HepG2 (cell line): ENCODE results near the gene TMEM79. TPM values are rescaled to one million over a fixed set of nuclear protein-coding genes. Genes with fewer than 3 reads are reported as not detected.

Experiments used
- EZH2 ChIP-seq: conservative IDR thresholded peaks from 2 replicates; pipeline ENCODE4 v1.6.1; 2012; ENCODE audit warnings: mild to moderate bottlenecking, low read depth, low read length, moderate library complexity
- GTF3A ChIP-seq: sonication (generic); formaldehyde crosslinking; conservative IDR thresholded peaks from 2 replicates; pipeline ENCODE4 v1.4.0; 2020; ENCODE audit warnings: mild to moderate bottlenecking, missing genetic modification reagents
- KLF15 ChIP-seq: sonication (generic); formaldehyde crosslinking; IDR thresholded peaks from 2 replicates; pipeline ENCODE4 v1.8.1; 2023; ENCODE audit warnings: borderline replicate concordance, mild to moderate bottlenecking, inconsistent platforms, missing genetic modification reagents, mixed read lengths
- MXI1 ChIP-seq: IDR thresholded peaks from 3 replicates; pipeline ENCODE4 v1.6.1; 2012; ENCODE audit warnings: low read depth, low read length, inconsistent platforms, borderline replicate concordance
- MYNN ChIP-seq: sonication (generic); formaldehyde crosslinking; IDR thresholded peaks from 2 replicates; pipeline ENCODE4 v1.4.0; 2020; ENCODE audit warnings: mild to moderate bottlenecking, low read depth, missing genetic modification reagents
- NFRKB ChIP-seq: fragments of 450-650 bp; IDR thresholded peaks from 2 replicates; pipeline ENCODE4 v1.6.1; 2017
- RFX3 ChIP-seq: IDR thresholded peaks from 2 replicates; pipeline ENCODE4 v1.6.1; 2016; ENCODE audit warnings: missing biosample characterization, missing genetic modification reagents
- SMAD9 ChIP-seq: sonication (generic); formaldehyde crosslinking; IDR thresholded peaks from 2 replicates; pipeline ENCODE4 v1.5.1; 2020; ENCODE audit warnings: mild to moderate bottlenecking, missing genetic modification reagents
- SNRNP70 ChIP-seq: fragments of 200-400 bp; formaldehyde crosslinking; IDR thresholded peaks from 2 replicates; pipeline ENCODE4 v1.6.1; 2017; ENCODE audit warnings: mild to moderate bottlenecking, low read depth, low read length, moderate library complexity
- TCF7L2 ChIP-seq: IDR thresholded peaks from 2 replicates; pipeline ENCODE4 v1.6.1; 2011; ENCODE audit warnings: mild to moderate bottlenecking, low read depth, low read length, moderate library complexity
- TRIM24 ChIP-seq: sonication (generic); formaldehyde crosslinking; IDR thresholded peaks from 2 replicates; pipeline ENCODE4 v1.8.0; 2022; ENCODE audit warnings: mild to moderate bottlenecking, missing genetic modification reagents
- ZNF383 ChIP-seq: sonication (generic); formaldehyde crosslinking; IDR thresholded peaks from 2 replicates; pipeline ENCODE4 v1.4.0; 2020; ENCODE audit warnings: missing genetic modification reagents, mild to moderate bottlenecking, borderline replicate concordance
- ZNF451 ChIP-seq: sonication (generic); formaldehyde crosslinking; IDR thresholded peaks from 2 replicates; pipeline ENCODE4 v1.5.0; 2020; ENCODE audit warnings: mild to moderate bottlenecking, missing genetic modification reagents
- ZNF543 ChIP-seq: sonication (generic); formaldehyde crosslinking; IDR thresholded peaks from 2 replicates; pipeline ENCODE4 v1.4.0; 2020; ENCODE audit warnings: mild to moderate bottlenecking, missing genetic modification reagents
- ZNF556 ChIP-seq: sonication (generic); formaldehyde crosslinking; IDR thresholded peaks from 2 replicates; pipeline ENCODE4 v1.4.0; 2020; ENCODE audit warnings: mild to moderate bottlenecking, missing genetic modification reagents, borderline replicate concordance
- ZSCAN29 ChIP-seq: sonication (generic); formaldehyde crosslinking; conservative IDR thresholded peaks from 2 replicates; pipeline ENCODE4 v1.4.0; 2020; ENCODE audit warnings: mild to moderate bottlenecking, missing genetic modification reagents
- polyA plus RNA-seq, 8 experiments: library from polyadenylated mRNA; depleted of rRNA in 3 of 8; stranded (reverse) in 7 of 8; unstranded in 1 of 8; fragments of >200 nt; fragmentation: Illumina TruSeq in 4 of 8; extraction: Trizol in 4 of 8; gene quantifications; 2 replicates each; pipeline versions ENCODE4 v1.2.1 to v1.2.3, GENCODE V29; 2011 to 2016; ENCODE audit warnings: low read depth in 4 of 8, missing spikeins in 1 of 8, mixed read lengths in 1 of 8; ENCODE audit not compliant: insufficient read depth in 1 of 8
- total RNA-seq, 5 experiments: library from RNA; depleted of rRNA; stranded (reverse); fragments of >200 nt; fragmentation: Illumina TruSeq; extraction: Trizol; gene quantifications; 2 replicates each; pipeline ENCODE4 v1.2.3, GENCODE V29; 2016; ENCODE audit warnings: low read depth in 1 of 5
- TF ChIP-seq, protein P1 (sequence below): IDR thresholded peaks from 2 replicates; pipeline ENCODE4 v1.6.1; 2012; ENCODE audit warnings: low read depth, low read length, improper control_type of control experiment
- TF ChIP-seq, protein P2 (sequence below): sonication (generic); formaldehyde crosslinking; IDR thresholded peaks from 2 replicates; pipeline ENCODE4 v1.5.0; 2020; ENCODE audit warnings: mild to moderate bottlenecking, missing genetic modification reagents, borderline replicate concordance
- TF ChIP-seq, protein P3 (sequence below): sonication (generic); formaldehyde crosslinking; IDR thresholded peaks from 2 replicates; pipeline ENCODE4 v1.4.0; 2020; ENCODE audit warnings: mild to moderate bottlenecking, missing genetic modification reagents

The TMEM79 gene
- total and polyA plus RNA-seq, 2 of the 13 experiments (the other 11 are each of a cell fraction or from before 2014, with no cell fraction given), result 1.2 to 1.9 TPM

- TF ChIP-seq, protein P1, sequence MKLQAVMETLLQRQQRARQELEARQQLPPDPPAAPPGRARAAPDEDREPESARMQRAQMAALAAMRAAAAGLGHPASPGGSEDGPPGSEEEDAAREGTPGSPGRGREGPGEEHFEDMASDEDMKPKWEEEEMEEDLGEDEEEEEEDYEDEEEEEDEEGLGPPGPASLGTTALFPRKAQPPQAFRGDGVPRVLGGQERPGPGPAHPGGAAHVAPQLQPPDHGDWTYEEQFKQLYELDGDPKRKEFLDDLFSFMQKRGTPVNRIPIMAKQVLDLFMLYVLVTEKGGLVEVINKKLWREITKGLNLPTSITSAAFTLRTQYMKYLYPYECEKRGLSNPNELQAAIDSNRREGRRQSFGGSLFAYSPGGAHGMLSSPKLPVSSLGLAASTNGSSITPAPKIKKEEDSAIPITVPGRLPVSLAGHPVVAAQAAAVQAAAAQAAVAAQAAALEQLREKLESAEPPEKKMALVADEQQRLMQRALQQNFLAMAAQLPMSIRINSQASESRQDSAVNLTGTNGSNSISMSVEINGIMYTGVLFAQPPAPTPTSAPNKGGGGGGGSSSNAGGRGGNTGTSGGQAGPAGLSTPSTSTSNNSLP, result no peak
- TF ChIP-seq SNRNP70 (no peak), NFRKB (peak; percentile 74), MXI1 (peak; percentile 93), RFX3 (CRISPR knock-in tag) (no peak), KLF15 (CRISPR knock-in tag) (no peak), EZH2 (no peak), GTF3A (CRISPR knock-in tag) (peak; percentile 71; the same call in 1 of the 2 replicates), TCF7L2 (no peak), SMAD9 (CRISPR knock-in tag) (peak; percentile 65; the same call in 1 of the 2 replicates), MYNN (CRISPR knock-in tag) (no peak), ZSCAN29 (peak; percentile 79), ZNF556 (peak; percentile 87; the same call in 1 of the 2 replicates), ZNF383 (CRISPR knock-in tag) (no peak), ZNF543 (peak; percentile 53; the same call in 1 of the 2 replicates), ZNF451 (peak; percentile 81; the same call in 1 of the 2 replicates), TRIM24 (CRISPR knock-in tag) (no peak)
- TF ChIP-seq, protein P2, sequence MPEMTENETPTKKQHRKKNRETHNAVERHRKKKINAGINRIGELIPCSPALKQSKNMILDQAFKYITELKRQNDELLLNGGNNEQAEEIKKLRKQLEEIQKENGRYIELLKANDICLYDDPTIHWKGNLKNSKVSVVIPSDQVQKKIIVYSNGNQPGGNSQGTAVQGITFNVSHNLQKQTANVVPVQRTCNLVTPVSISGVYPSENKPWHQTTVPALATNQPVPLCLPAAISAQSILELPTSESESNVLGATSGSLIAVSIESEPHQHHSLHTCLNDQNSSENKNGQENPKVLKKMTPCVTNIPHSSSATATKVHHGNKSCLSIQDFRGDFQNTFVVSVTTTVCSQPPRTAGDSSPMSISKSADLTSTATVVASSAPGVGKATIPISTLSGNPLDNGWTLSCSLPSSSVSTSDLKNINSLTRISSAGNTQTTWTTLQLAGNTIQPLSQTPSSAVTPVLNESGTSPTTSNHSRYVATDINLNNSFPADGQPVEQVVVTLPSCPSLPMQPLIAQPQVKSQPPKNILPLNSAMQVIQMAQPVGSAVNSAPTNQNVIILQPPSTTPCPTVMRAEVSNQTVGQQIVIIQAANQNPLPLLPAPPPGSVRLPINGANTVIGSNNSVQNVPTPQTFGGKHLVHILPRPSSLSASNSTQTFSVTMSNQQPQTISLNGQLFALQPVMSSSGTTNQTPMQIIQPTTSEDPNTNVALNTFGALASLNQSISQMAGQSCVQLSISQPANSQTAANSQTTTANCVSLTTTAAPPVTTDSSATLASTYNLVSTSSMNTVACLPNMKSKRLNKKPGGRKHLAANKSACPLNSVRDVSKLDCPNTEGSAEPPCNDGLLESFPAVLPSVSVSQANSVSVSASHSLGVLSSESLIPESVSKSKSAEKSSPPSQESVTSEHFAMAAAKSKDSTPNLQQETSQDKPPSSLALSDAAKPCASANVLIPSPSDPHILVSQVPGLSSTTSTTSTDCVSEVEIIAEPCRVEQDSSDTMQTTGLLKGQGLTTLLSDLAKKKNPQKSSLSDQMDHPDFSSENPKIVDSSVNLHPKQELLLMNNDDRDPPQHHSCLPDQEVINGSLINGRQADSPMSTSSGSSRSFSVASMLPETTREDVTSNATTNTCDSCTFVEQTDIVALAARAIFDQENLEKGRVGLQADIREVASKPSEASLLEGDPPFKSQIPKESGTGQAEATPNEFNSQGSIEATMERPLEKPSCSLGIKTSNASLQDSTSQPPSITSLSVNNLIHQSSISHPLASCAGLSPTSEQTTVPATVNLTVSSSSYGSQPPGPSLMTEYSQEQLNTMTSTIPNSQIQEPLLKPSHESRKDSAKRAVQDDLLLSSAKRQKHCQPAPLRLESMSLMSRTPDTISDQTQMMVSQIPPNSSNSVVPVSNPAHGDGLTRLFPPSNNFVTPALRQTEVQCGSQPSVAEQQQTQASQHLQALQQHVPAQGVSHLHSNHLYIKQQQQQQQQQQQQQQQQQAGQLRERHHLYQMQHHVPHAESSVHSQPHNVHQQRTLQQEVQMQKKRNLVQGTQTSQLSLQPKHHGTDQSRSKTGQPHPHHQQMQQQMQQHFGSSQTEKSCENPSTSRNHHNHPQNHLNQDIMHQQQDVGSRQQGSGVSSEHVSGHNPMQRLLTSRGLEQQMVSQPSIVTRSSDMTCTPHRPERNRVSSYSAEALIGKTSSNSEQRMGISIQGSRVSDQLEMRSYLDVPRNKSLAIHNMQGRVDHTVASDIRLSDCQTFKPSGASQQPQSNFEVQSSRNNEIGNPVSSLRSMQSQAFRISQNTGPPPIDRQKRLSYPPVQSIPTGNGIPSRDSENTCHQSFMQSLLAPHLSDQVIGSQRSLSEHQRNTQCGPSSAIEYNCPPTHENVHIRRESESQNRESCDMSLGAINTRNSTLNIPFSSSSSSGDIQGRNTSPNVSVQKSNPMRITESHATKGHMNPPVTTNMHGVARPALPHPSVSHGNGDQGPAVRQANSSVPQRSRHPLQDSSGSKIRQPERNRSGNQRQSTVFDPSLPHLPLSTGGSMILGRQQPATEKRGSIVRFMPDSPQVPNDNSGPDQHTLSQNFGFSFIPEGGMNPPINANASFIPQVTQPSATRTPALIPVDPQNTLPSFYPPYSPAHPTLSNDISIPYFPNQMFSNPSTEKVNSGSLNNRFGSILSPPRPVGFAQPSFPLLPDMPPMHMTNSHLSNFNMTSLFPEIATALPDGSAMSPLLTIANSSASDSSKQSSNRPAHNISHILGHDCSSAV, result no peak
- TF ChIP-seq, protein P3, sequence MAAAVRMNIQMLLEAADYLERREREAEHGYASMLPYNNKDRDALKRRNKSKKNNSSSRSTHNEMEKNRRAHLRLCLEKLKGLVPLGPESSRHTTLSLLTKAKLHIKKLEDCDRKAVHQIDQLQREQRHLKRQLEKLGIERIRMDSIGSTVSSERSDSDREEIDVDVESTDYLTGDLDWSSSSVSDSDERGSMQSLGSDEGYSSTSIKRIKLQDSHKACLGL (CRISPR knock-in tag), result peak; percentile 64
These were observed 1.5 kb upstream of the TMEM79 start, which contains the start of gene SMG5 (continued) for GRCh38 chr1:156282479-156283222.
